Thoracic aorta (tissue), 2 donors: ENCODE results near the gene CACNA2D3. TPM values are rescaled to one million over a fixed set of nuclear protein-coding genes. Genes with fewer than 3 reads are reported as not detected.
A peak's percentile ranks its signal among the peaks of the same experiment; 100 is the strongest.
"Not testable (repeated sequence)": the region's sequence is repeated elsewhere in the genome, so short reads cannot be mapped to it uniquely, and the experiment has no call there.

ENCODE experiments used
- ATAC-seq: fragments of 150-250 bp; one replicate; pipeline ENCODE4 v1.8.0; 2017; ENCODE audit warnings: low read depth; ENCODE audit not compliant: insufficient number of reproducible peaks, low FRiP score
- DNase-seq: peaks from one replicate; pipeline ENCODE4 v3.0.0-alpha.2; 2020; ENCODE audit warnings: low spot score
- H3K27ac ChIP-seq, 2 donors: fragments of 200-600 bp; sonication (generic); 1 replicate in 1 of 2; 2 replicates in 1 of 2; pipeline ENCODE4 v1.5.1; 2016; ENCODE audit warnings: mild to moderate bottlenecking in 2 of 2, moderate library complexity in 2 of 2
- H3K27me3 ChIP-seq: fragments of 200-600 bp; sonication (generic); replicated peaks from 2 replicates; pipeline ENCODE4 v1.6.0; 2016; ENCODE audit warnings: mild to moderate bottlenecking; ENCODE audit not compliant: insufficient read depth
- H3K36me3 ChIP-seq: fragments of 200-600 bp; sonication (generic); one replicate; pipeline ENCODE4 v1.5.1; 2016
- H3K4me1 ChIP-seq, 2 donors: fragments of 200-600 bp; sonication (generic); 1 replicate in 1 of 2; 2 replicates in 1 of 2; pipeline versions ENCODE4 v1.5.1 to v1.6.0; 2016; ENCODE audit warnings: low read depth in 2 of 2, mild to moderate bottlenecking in 1 of 2; ENCODE audit not compliant: control insufficient read depth in 1 of 2
- H3K4me3 ChIP-seq: fragments of 200-600 bp; sonication (generic); 2 replicates; pipeline ENCODE4 v1.5.1; 2016; ENCODE audit warnings: mild to moderate bottlenecking
- H3K9me3 ChIP-seq: fragments of 200-600 bp; sonication (generic); 2 replicates; pipeline ENCODE4 v1.5.1; 2016
- total RNA-seq, 2 donors: library from RNA; depleted of rRNA; stranded (reverse); fragments of >200 nt; gene quantifications; one replicate each; pipeline versions ENCODE4 v1.1.0 to v1.2.3, GENCODE V29; 2016
- TF ChIP-seq, protein P1 (sequence below): fragments of 200-600 bp; sonication (generic); IDR thresholded peaks from one replicate; pipeline ENCODE4 v1.5.1; 2019; ENCODE audit warnings: antibody characterized with exemption

Gene CACNA2D3
- total RNA-seq, 2 donors from 2014 or later = 3.2 to 4.0 TPM

DNA sequence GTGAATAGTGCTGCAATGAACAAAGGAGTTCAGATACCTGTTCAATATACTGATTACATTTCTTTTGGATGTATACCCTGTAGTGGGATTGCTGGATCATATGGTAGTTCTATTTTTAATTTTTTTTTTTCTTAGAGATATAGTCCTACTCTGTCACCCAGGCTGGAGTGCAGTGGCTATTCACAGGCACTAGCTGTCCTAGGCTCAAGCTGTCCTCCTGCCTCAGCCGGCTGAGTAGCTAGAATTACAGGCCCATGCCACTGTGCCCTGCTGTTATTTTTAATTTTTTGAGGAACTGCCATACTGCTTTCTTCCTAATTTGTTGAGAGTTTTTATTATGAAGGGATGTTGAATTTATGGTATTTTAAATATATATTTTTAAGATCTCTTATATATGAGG is 23.0 kb upstream of the CACNA2D3 start:
- TF ChIP-seq, protein P1, sequence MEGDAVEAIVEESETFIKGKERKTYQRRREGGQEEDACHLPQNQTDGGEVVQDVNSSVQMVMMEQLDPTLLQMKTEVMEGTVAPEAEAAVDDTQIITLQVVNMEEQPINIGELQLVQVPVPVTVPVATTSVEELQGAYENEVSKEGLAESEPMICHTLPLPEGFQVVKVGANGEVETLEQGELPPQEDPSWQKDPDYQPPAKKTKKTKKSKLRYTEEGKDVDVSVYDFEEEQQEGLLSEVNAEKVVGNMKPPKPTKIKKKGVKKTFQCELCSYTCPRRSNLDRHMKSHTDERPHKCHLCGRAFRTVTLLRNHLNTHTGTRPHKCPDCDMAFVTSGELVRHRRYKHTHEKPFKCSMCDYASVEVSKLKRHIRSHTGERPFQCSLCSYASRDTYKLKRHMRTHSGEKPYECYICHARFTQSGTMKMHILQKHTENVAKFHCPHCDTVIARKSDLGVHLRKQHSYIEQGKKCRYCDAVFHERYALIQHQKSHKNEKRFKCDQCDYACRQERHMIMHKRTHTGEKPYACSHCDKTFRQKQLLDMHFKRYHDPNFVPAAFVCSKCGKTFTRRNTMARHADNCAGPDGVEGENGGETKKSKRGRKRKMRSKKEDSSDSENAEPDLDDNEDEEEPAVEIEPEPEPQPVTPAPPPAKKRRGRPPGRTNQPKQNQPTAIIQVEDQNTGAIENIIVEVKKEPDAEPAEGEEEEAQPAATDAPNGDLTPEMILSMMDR = no peak
- no peak overlapping the region for H3K4me3 ChIP-seq
- H3K36me3 ChIP-seq = no peaks in the 10 kb centered on the region
- no peaks in the 10 kb centered on the region for H3K4me1 ChIP-seq
- H3K27ac ChIP-seq = no peak overlapping the region
- no peaks in the 10 kb centered on the region for H3K27me3 ChIP-seq
- ATAC-seq (no peak), DNase-seq (no peak)
- H3K9me3 ChIP-seq = no peaks in the 10 kb centered on the region

DNA sequence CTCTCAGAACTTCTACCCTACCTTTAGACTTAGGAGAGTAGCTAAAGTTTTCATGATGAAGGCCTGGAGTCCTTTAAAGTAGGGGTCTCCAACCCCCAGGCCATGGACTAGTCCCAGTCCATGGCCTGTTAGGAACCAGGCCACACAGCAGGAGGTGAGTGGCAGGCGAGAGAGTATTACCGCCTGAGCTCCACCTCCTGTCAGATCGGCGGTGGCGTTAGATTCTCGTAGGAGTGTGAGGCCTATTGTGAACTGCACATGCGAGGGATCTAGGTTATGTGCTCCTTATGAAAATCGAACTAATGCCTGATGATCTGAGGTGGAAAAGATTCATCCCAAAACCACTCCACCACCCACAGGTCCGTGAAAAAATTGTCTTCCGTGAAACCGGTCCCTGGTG is 18.3 kb upstream of the CACNA2D3 start:
- no peak overlapping the region for H3K27ac ChIP-seq
- no peak for ATAC-seq
- no peaks in the 10 kb centered on the region for H3K4me1 ChIP-seq
- peaks cover 7% of the 10 kb centered on the region for H3K9me3 ChIP-seq
- no peaks in the 10 kb centered on the region for H3K27me3 ChIP-seq
- H3K4me3 ChIP-seq = no peak overlapping the region
- TF ChIP-seq, protein P1 = no peak
- no peaks in the 10 kb centered on the region for H3K36me3 ChIP-seq
- DNase-seq = no peak

DNA sequence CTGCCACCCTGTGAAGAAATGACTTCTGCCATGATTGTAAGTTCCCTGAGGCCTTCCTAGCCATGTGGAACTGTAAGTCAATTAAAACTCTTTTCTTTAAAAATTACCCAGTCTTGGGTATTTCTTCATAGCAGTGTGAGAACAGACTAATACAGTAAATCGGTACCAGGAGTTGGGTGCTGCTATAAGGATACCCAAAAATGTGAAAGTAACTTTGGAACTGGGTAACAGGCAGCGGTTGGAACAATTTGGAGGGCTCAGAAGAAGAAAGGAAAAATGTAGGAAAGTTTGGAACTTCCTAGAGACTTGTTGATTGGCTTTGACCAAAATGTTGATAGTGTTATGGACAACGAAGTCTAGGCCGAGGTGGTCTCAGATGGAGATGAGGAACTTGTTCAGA is 6.2 kb upstream of the CACNA2D3 start:
- DNase-seq, H3K9me3 ChIP-seq, H3K27ac ChIP-seq, H3K4me1 ChIP-seq, H3K36me3 ChIP-seq, H3K4me3 ChIP-seq, ATAC-seq, H3K27me3 ChIP-seq: not testable (repeated sequence)

DNA sequence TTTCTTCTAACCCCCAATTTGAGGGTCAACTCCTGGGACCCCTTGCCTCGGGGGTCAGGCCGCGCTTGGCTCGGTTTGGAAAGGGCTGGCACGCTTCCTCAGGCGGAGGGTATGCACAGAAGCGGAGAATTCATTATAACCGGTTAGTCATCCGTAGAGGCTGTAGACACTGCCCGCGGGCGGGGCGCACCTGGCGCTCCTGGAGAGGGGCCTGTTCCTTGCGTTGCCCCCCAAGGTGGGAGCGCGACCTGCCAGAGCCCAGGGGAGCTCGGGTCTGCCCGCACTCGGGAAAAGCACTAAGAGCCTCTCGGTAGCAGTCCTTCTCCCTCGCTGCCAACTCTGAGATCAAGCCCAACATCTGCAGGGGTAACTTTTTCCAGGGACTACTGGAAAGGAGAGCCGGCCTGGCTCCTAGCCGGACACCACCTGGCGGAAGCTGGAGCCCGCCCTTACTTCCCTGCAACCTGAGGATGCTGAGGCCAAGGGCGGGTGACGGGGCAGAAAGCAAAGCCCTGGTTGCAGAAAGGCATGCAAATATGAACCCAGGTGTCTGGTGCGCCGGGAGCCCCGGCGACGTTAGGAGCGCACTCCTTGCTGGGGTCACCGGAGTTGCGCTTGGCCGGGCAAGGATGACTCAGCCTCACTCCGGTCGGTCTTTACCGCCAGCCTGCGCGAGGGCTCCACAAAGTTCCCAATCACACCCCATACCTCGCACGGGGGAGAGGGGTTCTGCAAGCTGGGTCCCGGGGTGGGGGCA is 1.5 kb upstream of the CACNA2D3 start:
- TF ChIP-seq, protein P1 = no peak
- ATAC-seq = no peak
- no peak for DNase-seq
- Histone ChIP-seq H3K36me3 (no peaks in the 10 kb centered on the region), H3K4me1 (peaks cover 4 to 24% of the 10 kb centered on the region in 2 donors), H3K4me3 (peak overlapping the region; percentile 76), H3K9me3 (no peaks in the 10 kb centered on the region), H3K27ac (no peak overlapping the region), H3K27me3 (no peaks in the 10 kb centered on the region)

DNA sequence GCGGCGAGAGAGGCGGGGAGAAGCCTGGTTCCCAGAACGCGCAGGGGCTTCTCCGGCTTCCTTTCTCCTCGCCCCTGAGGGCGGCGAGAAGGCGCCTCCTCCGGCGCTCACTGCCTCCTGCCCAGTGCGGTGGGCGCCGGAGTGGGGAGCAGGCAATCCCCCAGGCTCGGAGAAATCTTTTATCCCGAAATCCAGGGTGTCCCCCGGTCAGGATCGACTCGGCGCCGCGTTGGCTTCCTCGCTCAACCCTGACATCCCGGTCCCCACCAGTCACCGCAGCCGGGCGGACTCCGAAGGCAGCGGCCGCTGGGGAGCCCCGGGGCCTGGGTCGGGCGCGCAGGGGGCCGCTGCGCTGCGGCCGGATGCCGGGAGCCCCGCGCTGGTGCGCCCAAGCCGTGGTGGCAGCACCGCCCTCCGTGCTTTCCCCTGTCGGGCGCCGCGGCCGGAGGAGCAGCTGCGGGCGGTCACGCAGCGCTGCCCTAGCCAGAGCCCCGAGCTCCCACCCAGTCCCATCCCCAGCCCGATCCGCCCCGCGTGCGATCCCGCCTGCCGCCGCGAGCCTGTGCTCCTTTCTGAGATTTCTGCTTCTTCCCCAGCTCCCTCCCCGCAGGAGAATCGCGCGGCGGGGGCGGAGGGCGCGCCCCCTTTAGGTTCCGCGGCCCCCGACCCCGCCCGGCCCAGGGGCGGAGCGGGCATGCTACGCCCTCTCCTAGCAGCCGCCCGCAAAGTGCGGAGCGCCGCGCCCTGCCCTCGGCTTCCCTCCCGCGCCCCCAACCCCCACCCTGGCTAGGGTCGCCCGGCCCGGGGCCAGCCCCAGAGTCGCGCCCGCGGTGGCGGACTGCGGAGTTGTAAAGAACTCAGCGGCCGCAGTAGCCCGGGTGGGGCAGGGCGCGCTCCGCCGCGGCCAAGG is 683 bp upstream of the CACNA2D3 start:
- no peaks in the 10 kb centered on the region for H3K36me3 ChIP-seq
- DNase-seq (no peak), ATAC-seq (no peak)
- peak overlapping the region; percentile 76 for H3K4me3 ChIP-seq
- H3K9me3 ChIP-seq = no peaks in the 10 kb centered on the region
- H3K4me1 ChIP-seq = peaks cover 4 to 24% of the 10 kb centered on the region in 2 donors
- no peaks in the 10 kb centered on the region for H3K27me3 ChIP-seq
- TF ChIP-seq, protein P1 = peak; percentile 19
- H3K27ac ChIP-seq = no peak overlapping the region
